A549 (cell line): ENCODE measurements around the gene TDP2. TPM values are rescaled to one million over a fixed set of nuclear protein-coding genes. Genes with fewer than 3 reads are reported as not detected.

Experiments used
- ATAC-seq, 2 experiments: fragments of 200-7000 bp in 1 of 2; fragments of >200 bp in 1 of 2; cut with Nextera tagmentation in 1 of 2; cut with Tn5 transposase in 1 of 2; 3 replicates each; pipeline versions ENCODE4 v1.8.0 to v1.9.1; 2018 to 2020; ENCODE audit warnings: mild to moderate bottlenecking in 1 of 2, moderate library complexity in 1 of 2
- CTCF ChIA-PET: fragments of 300-600 bp; sonication (Branson Sonifier 250); formaldehyde crosslinking; extraction: SDS; loops from one replicate; lab custom pipeline; 2021; ENCODE audit warnings: antibody characterized with exemption, inconsistent platforms; lab: Yijun Ruan, JAX
- POLR2A ChIA-PET: fragments of 350-600 bp; formaldehyde crosslinking; extraction: SDS; loops from one replicate; lab custom pipeline; 2021; ENCODE audit warnings: antibody characterized with exemption, inconsistent platforms; lab: Yijun Ruan, JAX
- DNase-seq, 2 experiments: peaks; one replicate each; pipeline versions ENCODE4 v3.0.0 to v3.0.0-alpha.2; 2011 to 2016; ENCODE audit warnings: low read depth in 1 of 2, low spot score in 1 of 2
- FAIRE-seq: peaks from 2 replicates; lab custom pipeline; 2011; peaks lifted over from hg19 to GRCh38; lab: Jason Lieb, UNC
- H3K27ac ChIP-seq, 2 experiments: fragments of >200 bp; sonication (Bioruptor Twin); formaldehyde crosslinking; 3 replicates each; pipeline ENCODE4 v1.5.1; 2016 to 2017
- H3K4me1 ChIP-seq: fragments of >200 bp; sonication (Bioruptor Twin); formaldehyde crosslinking; 3 replicates; pipeline ENCODE4 v1.6.1; 2016
- H3K4me2 ChIP-seq: fragments of >200 bp; sonication (Bioruptor Twin); formaldehyde crosslinking; 3 replicates; pipeline ENCODE4 v1.6.1; 2016
- H3K4me3 ChIP-seq: fragments of >200 bp; sonication (Bioruptor Twin); formaldehyde crosslinking; 3 replicates; pipeline ENCODE4 v1.5.1; 2016
- H3K9me3 ChIP-seq: fragments of >200 bp; sonication (Bioruptor Twin); formaldehyde crosslinking; 3 replicates; pipeline ENCODE4 v1.6.1; 2016
- BHLHE40 ChIP-seq: IDR thresholded peaks from 2 replicates; pipeline ENCODE4 v1.6.1; 2012; ENCODE audit warnings: low read depth, low read length, inconsistent platforms
- CBX8 ChIP-seq: fragments of 200-600 bp; sonication (generic); IDR thresholded peaks from 2 replicates; pipeline ENCODE4 v1.6.1; 2016
- CEBPB ChIP-seq, 2 experiments: fragments of >200 bp in 1 of 2; sonication (Bioruptor Twin) in 1 of 2; formaldehyde crosslinking in 1 of 2; IDR thresholded peaks; 2 replicates each; pipeline ENCODE4 v1.6.1; 2012 to 2016
- EP300 ChIP-seq, 2 experiments: fragments of >200 bp; sonication (Bioruptor Twin); formaldehyde crosslinking; IDR thresholded peaks; 2 replicates in 1 of 2; 3 replicates in 1 of 2; pipeline ENCODE4 v1.6.1; 2016 to 2017
- FOSL2 ChIP-seq, 2 experiments: fragments of 450-650 bp in 1 of 2; fragments of >200 bp in 1 of 2; sonication (Bioruptor Twin) in 1 of 2; formaldehyde crosslinking; IDR thresholded peaks; 2 replicates each; pipeline versions ENCODE4 v1.5.0 to v1.6.1; 2016 to 2020; ENCODE audit warnings: mild to moderate bottlenecking in 1 of 2, moderate library complexity in 1 of 2
- FOXS1 ChIP-seq: fragments of 250-450 bp; sonication (Bioruptor Pico); IDR thresholded peaks from 2 replicates; pipeline ENCODE4 v1.5.0; 2020; ENCODE audit warnings: mild to moderate bottlenecking, moderate library complexity
- HES2 ChIP-seq: fragments of >200 bp; sonication (Bioruptor Twin); formaldehyde crosslinking; IDR thresholded peaks from 2 replicates; pipeline ENCODE4 v1.6.1; 2016
- HOXB13 ChIP-seq: fragments of 250-450 bp; sonication (Bioruptor Pico); IDR thresholded peaks from 2 replicates; pipeline ENCODE4 v1.5.0; 2020; ENCODE audit warnings: low read depth, mild to moderate bottlenecking, moderate library complexity
- MAFK ChIP-seq: fragments of 450-650 bp; IDR thresholded peaks from 2 replicates; pipeline ENCODE4 v1.6.1; 2014; ENCODE audit not compliant: partially characterized antibody
- MAX ChIP-seq: IDR thresholded peaks from 2 replicates; pipeline ENCODE4 v1.6.1; 2012
- MYC ChIP-seq: IDR thresholded peaks from 2 replicates; pipeline ENCODE4 v1.6.1; 2012; ENCODE audit warnings: mild to moderate bottlenecking, inconsistent platforms, low read length, improper control_type of control experiment, borderline replicate concordance
- NFE2L2 ChIP-seq: fragments of 150-350 bp; conservative IDR thresholded peaks from 2 replicates; pipeline ENCODE4 v1.6.1; 2014; ENCODE audit warnings: low read length
- RAD21 ChIP-seq, 2 experiments: fragments of >200 bp in 1 of 2; sonication (Bioruptor Twin) in 1 of 2; formaldehyde crosslinking in 1 of 2; IDR thresholded peaks in 1 of 2; conservative IDR thresholded peaks in 1 of 2; 2 replicates in 1 of 2; 3 replicates in 1 of 2; pipeline ENCODE4 v1.6.1; 2012 to 2018; ENCODE audit warnings: inconsistent platforms in 1 of 2
- RCOR1 ChIP-seq: fragments of 150-350 bp; IDR thresholded peaks from 2 replicates; pipeline ENCODE4 v1.6.1; 2014; ENCODE audit warnings: antibody characterized with exemption, low read length, low read depth
- ZC3H11A ChIP-seq: fragments of 450-650 bp; IDR thresholded peaks from 2 replicates; pipeline ENCODE4 v1.6.1; 2014; ENCODE audit warnings: antibody characterized with exemption, mild to moderate bottlenecking
- ZFP36 ChIP-seq: fragments of 450-650 bp; IDR thresholded peaks from 2 replicates; pipeline ENCODE4 v1.6.1; 2014; ENCODE audit warnings: borderline replicate concordance; ENCODE audit not compliant: partially characterized antibody
- ZSCAN20 ChIP-seq: fragments of 250-450 bp; sonication (Bioruptor Pico); IDR thresholded peaks from 2 replicates; pipeline ENCODE4 v1.8.0; 2022; ENCODE audit warnings: mild to moderate bottlenecking, moderate library complexity
- WGBS: methylation state at CpG from one replicate; pipeline ENCODE4 v1.1.6; 2017; ENCODE audit errors: missing lambda C conversion rate; 5-methylcytosine and 5-hydroxymethylcytosine counted together
- polyA plus RNA-seq, 4 experiments: library from polyadenylated mRNA; depleted of rRNA in 3 of 4; stranded (reverse); fragments of >200 nt; fragmentation: RNase III in 1 of 4; extraction: RNeasy Plus Mini Kit Qiagen cat#74134 plus additional on column Dnase treatment in 1 of 4; gene quantifications; 2 replicates in 3 of 4; 3 replicates in 1 of 4; pipeline ENCODE4 v1.2.3, GENCODE V29; 2011 to 2017
- TF ChIP-seq, protein P1 (sequence below): fragments of >200 bp; sonication (Bioruptor Twin); formaldehyde crosslinking; IDR thresholded peaks from 3 replicates; pipeline ENCODE4 v1.5.1; 2016
- TF ChIP-seq, protein P2 (sequence below): fragments of 200-600 bp; sonication (generic); IDR thresholded peaks from 2 replicates; pipeline ENCODE4 v1.6.1; 2016; ENCODE audit warnings: antibody characterized with exemption, mild to moderate bottlenecking, moderate library complexity

The TDP2 gene
- polyA plus RNA-seq, 2 of the 4 experiments (the other 2 are of a cell fraction): 52.6 to 91.7 TPM

DNA sequence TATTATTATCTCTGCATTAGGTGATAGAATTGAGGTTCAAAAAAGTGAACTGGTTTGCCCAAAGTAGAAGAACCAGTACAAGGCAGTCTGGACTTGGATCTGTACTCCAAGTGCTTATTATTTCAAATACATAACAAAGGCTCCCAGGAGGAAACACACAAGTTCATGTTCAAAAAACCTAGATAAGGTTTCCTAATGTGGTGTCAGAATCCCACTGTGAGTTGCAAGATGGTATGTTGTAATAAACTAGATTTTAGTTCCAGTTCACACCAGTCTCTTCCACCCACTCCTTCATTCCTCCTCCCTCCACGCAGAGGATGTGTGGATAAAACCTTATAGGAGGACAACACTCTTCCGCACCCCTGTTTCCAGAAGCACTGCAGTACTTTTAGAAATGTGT lies 63.5 kb downstream of the TDP2 start:
- Histone ChIP-seq H3K4me2 (no peak overlapping the region), H3K4me1 (no peaks in the 10 kb centered on the region), H3K4me3 (no peak overlapping the region), H3K27ac (no peak overlapping the region), H3K9me3 (no peaks in the 10 kb centered on the region)
- TF ChIP-seq NFE2L2 (no peak), MAFK (no peak), MYC (no peak), BHLHE40 (no peak), ZSCAN20 (CRISPR knock-in tag) (no peak), ZFP36 (no peak), ZC3H11A (no peak), EP300 (IDR thresholded peaks at IDR 0.05) (no peak), CBX8 (no peak), FOXS1 (CRISPR knock-in tag) (no peak), HES2 (no peak), FOSL2 (IDR thresholded peaks at IDR 0.05) (no peak), FOSL2 (CRISPR knock-in tag; IDR thresholded peaks at IDR 0.05) (no peak), RCOR1 (no peak), RAD21 (conservative IDR thresholded peaks at IDR 0.05 in 1 of 2, IDR thresholded peaks at IDR 0.05 in 1 of 2) (no peak), HOXB13 (CRISPR knock-in tag) (no peak), CEBPB (IDR thresholded peaks at IDR 0.05) (no peak)
- TF ChIP-seq, protein P1, sequence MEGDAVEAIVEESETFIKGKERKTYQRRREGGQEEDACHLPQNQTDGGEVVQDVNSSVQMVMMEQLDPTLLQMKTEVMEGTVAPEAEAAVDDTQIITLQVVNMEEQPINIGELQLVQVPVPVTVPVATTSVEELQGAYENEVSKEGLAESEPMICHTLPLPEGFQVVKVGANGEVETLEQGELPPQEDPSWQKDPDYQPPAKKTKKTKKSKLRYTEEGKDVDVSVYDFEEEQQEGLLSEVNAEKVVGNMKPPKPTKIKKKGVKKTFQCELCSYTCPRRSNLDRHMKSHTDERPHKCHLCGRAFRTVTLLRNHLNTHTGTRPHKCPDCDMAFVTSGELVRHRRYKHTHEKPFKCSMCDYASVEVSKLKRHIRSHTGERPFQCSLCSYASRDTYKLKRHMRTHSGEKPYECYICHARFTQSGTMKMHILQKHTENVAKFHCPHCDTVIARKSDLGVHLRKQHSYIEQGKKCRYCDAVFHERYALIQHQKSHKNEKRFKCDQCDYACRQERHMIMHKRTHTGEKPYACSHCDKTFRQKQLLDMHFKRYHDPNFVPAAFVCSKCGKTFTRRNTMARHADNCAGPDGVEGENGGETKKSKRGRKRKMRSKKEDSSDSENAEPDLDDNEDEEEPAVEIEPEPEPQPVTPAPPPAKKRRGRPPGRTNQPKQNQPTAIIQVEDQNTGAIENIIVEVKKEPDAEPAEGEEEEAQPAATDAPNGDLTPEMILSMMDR: no peak
- TF ChIP-seq, protein P2, sequence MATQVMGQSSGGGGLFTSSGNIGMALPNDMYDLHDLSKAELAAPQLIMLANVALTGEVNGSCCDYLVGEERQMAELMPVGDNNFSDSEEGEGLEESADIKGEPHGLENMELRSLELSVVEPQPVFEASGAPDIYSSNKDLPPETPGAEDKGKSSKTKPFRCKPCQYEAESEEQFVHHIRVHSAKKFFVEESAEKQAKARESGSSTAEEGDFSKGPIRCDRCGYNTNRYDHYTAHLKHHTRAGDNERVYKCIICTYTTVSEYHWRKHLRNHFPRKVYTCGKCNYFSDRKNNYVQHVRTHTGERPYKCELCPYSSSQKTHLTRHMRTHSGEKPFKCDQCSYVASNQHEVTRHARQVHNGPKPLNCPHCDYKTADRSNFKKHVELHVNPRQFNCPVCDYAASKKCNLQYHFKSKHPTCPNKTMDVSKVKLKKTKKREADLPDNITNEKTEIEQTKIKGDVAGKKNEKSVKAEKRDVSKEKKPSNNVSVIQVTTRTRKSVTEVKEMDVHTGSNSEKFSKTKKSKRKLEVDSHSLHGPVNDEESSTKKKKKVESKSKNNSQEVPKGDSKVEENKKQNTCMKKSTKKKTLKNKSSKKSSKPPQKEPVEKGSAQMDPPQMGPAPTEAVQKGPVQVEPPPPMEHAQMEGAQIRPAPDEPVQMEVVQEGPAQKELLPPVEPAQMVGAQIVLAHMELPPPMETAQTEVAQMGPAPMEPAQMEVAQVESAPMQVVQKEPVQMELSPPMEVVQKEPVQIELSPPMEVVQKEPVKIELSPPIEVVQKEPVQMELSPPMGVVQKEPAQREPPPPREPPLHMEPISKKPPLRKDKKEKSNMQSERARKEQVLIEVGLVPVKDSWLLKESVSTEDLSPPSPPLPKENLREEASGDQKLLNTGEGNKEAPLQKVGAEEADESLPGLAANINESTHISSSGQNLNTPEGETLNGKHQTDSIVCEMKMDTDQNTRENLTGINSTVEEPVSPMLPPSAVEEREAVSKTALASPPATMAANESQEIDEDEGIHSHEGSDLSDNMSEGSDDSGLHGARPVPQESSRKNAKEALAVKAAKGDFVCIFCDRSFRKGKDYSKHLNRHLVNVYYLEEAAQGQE: no peak
- DNase-seq (no peak), ATAC-seq (no peak), FAIRE-seq (no peak)
- ChIA-PET POLR2A (no interaction called here), CTCF (interaction anchor here (0.8 kb wide), 1 partner anchor 22 kb away, joined by 3 read pairs; no protein-coding TSS in a partner anchor)
- 86% methylated on average over 2 of the region's 2 CpGs for WGBS

DNA sequence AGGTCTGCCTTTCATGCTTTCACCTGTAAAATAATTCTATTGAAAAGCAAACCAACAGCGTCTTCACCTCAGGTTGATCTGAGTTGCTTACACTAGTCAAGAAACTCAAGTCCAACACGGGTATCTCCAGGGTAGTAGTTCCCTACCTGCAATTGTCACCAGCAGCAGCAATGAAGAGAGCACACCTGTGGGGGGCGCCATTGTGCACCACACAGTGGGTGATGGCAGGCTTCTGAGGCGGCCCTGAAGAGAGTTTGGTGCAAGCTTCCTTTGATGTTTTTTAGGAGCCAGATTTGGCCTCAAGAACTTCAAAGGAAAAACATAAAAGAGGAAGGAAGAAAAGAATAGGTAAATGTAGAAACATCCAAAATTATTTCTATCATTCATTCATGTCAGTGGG lies 65.8 kb downstream of the TDP2 start:
- ChIA-PET POLR2A (no interaction called here), CTCF (no interaction called here)
- WGBS: 64% methylated on average over 4 of the region's 4 CpGs

More for the DNA sequence above, 65.8 kb downstream of the TDP2 start:
- no peak overlapping the region for H3K27ac ChIP-seq
- H3K4me2 ChIP-seq: no peak overlapping the region
- no peaks in the 10 kb centered on the region for H3K9me3 ChIP-seq
- no peak for ATAC-seq
- peak in 1 of 2 experiments; percentile 16 for DNase-seq
- H3K4me1 ChIP-seq: no peaks in the 10 kb centered on the region
- TF ChIP-seq CBX8: no peak
- no peak for TF ChIP-seq MAX
- TF ChIP-seq ZSCAN20 (CRISPR knock-in tag): no peak
- TF ChIP-seq, protein P1: 0 out of 3 replicates have a peak, but pooled peaks have one; percentile 13
- TF ChIP-seq NFE2L2: no peak
- FAIRE-seq: no peak
- H3K4me3 ChIP-seq: no peak overlapping the region

Other genes with a start within 250 kb of the TDP2 start
- 2.6 and 3.2 TPM in 2 replicates for gene GPLD1, start 177.3 kb downstream of the TDP2 start, polyA plus RNA-seq (2011; rRNA removed)
- gene GPLD1, start 177.3 kb downstream of the TDP2 start, polyA plus RNA-seq (2017; fragmentation: RNase III; extraction: RNeasy Plus Mini Kit Qiagen cat#74134 plus additional on column Dnase treatment): 1.2 to 1.6 TPM (median 1.3 TPM) in 3 replicates
- gene ALDH5A1, start 171.9 kb downstream of the TDP2 start, polyA plus RNA-seq (2011; rRNA removed): 8.8 and 10.9 TPM in 2 replicates
- 6.9 to 7.2 TPM (median 7.1 TPM) in 3 replicates for gene ALDH5A1, start 171.9 kb downstream of the TDP2 start, polyA plus RNA-seq (2017; fragmentation: RNase III; extraction: RNeasy Plus Mini Kit Qiagen cat#74134 plus additional on column Dnase treatment)
- gene KIAA0319, start 20.7 kb downstream of the TDP2 start, polyA plus RNA-seq (2011; rRNA removed): 5.2 and 5.9 TPM in 2 replicates
- 1.7 to 2.4 TPM (median 2.4 TPM) in 3 replicates for gene KIAA0319, start 20.7 kb downstream of the TDP2 start, polyA plus RNA-seq (2017; fragmentation: RNase III; extraction: RNeasy Plus Mini Kit Qiagen cat#74134 plus additional on column Dnase treatment)
- 77.7 and 87.7 TPM in 2 replicates for gene ACOT13, start 178 bp upstream of the TDP2 start, polyA plus RNA-seq (2011; rRNA removed)
- 22.6 to 24.5 TPM (median 22.9 TPM) in 3 replicates for gene ACOT13, start 178 bp upstream of the TDP2 start, polyA plus RNA-seq (2017; fragmentation: RNase III; extraction: RNeasy Plus Mini Kit Qiagen cat#74134 plus additional on column Dnase treatment)
- gene C6orf62, start 52.3 kb upstream of the TDP2 start, polyA plus RNA-seq (2011; rRNA removed): 67.5 and 73.4 TPM in 2 replicates
- 66.3 to 75.5 TPM (median 66.6 TPM) in 3 replicates for gene C6orf62, start 52.3 kb upstream of the TDP2 start, polyA plus RNA-seq (2017; fragmentation: RNase III; extraction: RNeasy Plus Mini Kit Qiagen cat#74134 plus additional on column Dnase treatment)
- gene GMNN, start 108.0 kb upstream of the TDP2 start, polyA plus RNA-seq (2011; rRNA removed): 44.1 and 59.2 TPM in 2 replicates
- gene GMNN, start 108.0 kb upstream of the TDP2 start, polyA plus RNA-seq (2017; fragmentation: RNase III; extraction: RNeasy Plus Mini Kit Qiagen cat#74134 plus additional on column Dnase treatment): 56.8 to 59.4 TPM (median 59.2 TPM) in 3 replicates
- gene ARMH2, start 132.0 kb upstream of the TDP2 start, polyA plus RNA-seq (2011; rRNA removed): not detected in 2 replicates
- not detected in 3 replicates for gene ARMH2, start 132.0 kb upstream of the TDP2 start, polyA plus RNA-seq (2017; fragmentation: RNase III; extraction: RNeasy Plus Mini Kit Qiagen cat#74134 plus additional on column Dnase treatment)